Testis (tissue), 3 donors: ENCODE data around the gene QRFP. TPM values are rescaled to one million over a fixed set of nuclear protein-coding genes. Genes with fewer than 3 reads are reported as not detected.

Experiments
- DNase-seq: peaks from one replicate; pipeline ENCODE4 v3.0.0-alpha.2; 2019
- H3K27ac ChIP-seq, 2 donors: fragments of 200-600 bp; sonication (generic); one replicate each; pipeline ENCODE4 v1.5.1; 2019
- H3K27me3 ChIP-seq: fragments of 200-600 bp; sonication (generic); one replicate; pipeline ENCODE4 v1.5.1; 2019
- H3K36me3 ChIP-seq: fragments of 200-600 bp; sonication (generic); one replicate; pipeline ENCODE4 v1.5.1; 2017; ENCODE audit warnings: low read depth; ENCODE audit errors: missing control alignments
- H3K4me1 ChIP-seq: fragments of 200-600 bp; sonication (generic); one replicate; pipeline ENCODE4 v1.5.1; 2019
- H3K4me3 ChIP-seq, 2 donors: fragments of 200-600 bp; sonication (generic); one replicate each; pipeline ENCODE4 v1.5.1; 2017 to 2019
- H3K9me3 ChIP-seq: fragments of 200-600 bp; sonication (generic); one replicate; pipeline ENCODE4 v1.5.1; 2017
- CTCF ChIP-seq, 3 experiments: fragments of 450-650 bp in 2 of 3; fragments of 200-600 bp in 1 of 3; sonication (generic) in 1 of 3; IDR thresholded peaks; one replicate each; pipeline ENCODE4 v1.5.1; 2016 to 2019; ENCODE audit warnings: antibody characterized with exemption in 3 of 3, mild to moderate bottlenecking in 2 of 3, moderate library complexity in 1 of 3
- POLR2A ChIP-seq: fragments of 450-650 bp; IDR thresholded peaks from one replicate; pipeline ENCODE4 v1.6.1; 2017; ENCODE audit warnings: antibody characterized with exemption, mild to moderate bottlenecking, moderate library complexity
- WGBS, 2 donors: methylation state at CpG; one replicate each; pipeline ENCODE4 v1.1.5; 2018; 5-methylcytosine and 5-hydroxymethylcytosine counted together
- intact Hi-C: fragments of 100-400 bp; cut with DNase I; formaldehyde crosslinking; loops from one replicate; pipeline ENCODE4 v1.15.1; 2023; ENCODE audit warnings: low total_unique reads
- polyA plus RNA-seq: library from polyadenylated mRNA; stranded (reverse); fragments of 350-450 nt; fragmentation: Illumina TruSeq; extraction: RNeasy Lipid Tissue Mini Kit (QIAGEN cat#74804); gene quantifications from one replicate; pipeline ENCODE4 v1.2.3, GENCODE V29; 2014; ENCODE audit warnings: low read depth, low replicate concordance; ENCODE audit not compliant: insufficient read depth
- total RNA-seq, 2 donors: library from RNA; depleted of rRNA; stranded (reverse); fragments of >200 nt; gene quantifications; one replicate each; pipeline ENCODE4 v1.2.3, GENCODE V29; 2016

The QRFP gene
- total and polyA plus RNA-seq, 3 donors from 2014 or later = 0.24 TPM; not detected in 2

- no peaks in the 10 kb centered on the region for H3K27me3 ChIP-seq
- 87 to 96% methylated on average over 9 to 10 of the region's 10 CpGs for WGBS, 2 donors
- H3K4me3 ChIP-seq = no peak overlapping the region
- no peak for DNase-seq
- TF ChIP-seq CTCF (IDR thresholded peaks at IDR 0.05) (no peak), POLR2A (no peak)
- no peaks in the 10 kb centered on the region for H3K9me3 ChIP-seq
- no peak overlapping the region for H3K27ac ChIP-seq
- intact Hi-C loops = no loop called here
- peaks cover 10% of the 10 kb centered on the region for H3K4me1 ChIP-seq
- H3K36me3 ChIP-seq = no peaks in the 10 kb centered on the region
Observed at GRCh38 chr9:130927338-130927737, 30.7 kb upstream of the QRFP start.

GRCh38 chr9:130925050-130925678 lies 28.6 kb upstream of the QRFP start:
- 74 to 89% methylated on average over 3 to 19 of the region's 19 CpGs for WGBS, 2 donors

GRCh38 chr9:130924448-130924788 lies 27.8 kb upstream of the QRFP start:
- no peaks in the 10 kb centered on the region for H3K27me3 ChIP-seq
- no peak overlapping the region for H3K27ac ChIP-seq
- intact Hi-C loops = no loop called here
- no peaks in the 10 kb centered on the region for H3K9me3 ChIP-seq
- H3K36me3 ChIP-seq = no peaks in the 10 kb centered on the region
- 94 to 95% methylated on average over 4 to 10 of the region's 10 CpGs for WGBS, 2 donors
- TF ChIP-seq POLR2A (no peak), CTCF (IDR thresholded peaks at IDR 0.05) (no peak)
- H3K4me1 ChIP-seq = peaks cover 17% of the 10 kb centered on the region
- DNase-seq = no peak
- no peak overlapping the region for H3K4me3 ChIP-seq

More at GRCh38 chr9:130925050-130925678, 28.6 kb upstream of the QRFP start:
- TF ChIP-seq POLR2A = no peak
- no peak for TF ChIP-seq CTCF (IDR thresholded peaks at IDR 0.05)
- Histone ChIP-seq H3K9me3 (no peaks in the 10 kb centered on the region), H3K4me1 (peaks cover 17% of the 10 kb centered on the region), H3K27ac (no peak overlapping the region), H3K27me3 (no peaks in the 10 kb centered on the region), H3K4me3 (no peak overlapping the region), H3K36me3 (no peaks in the 10 kb centered on the region)
- DNase-seq = no peak
- intact Hi-C loops = no loop called here

GRCh38 chr9:130923611-130924447 lies 27.2 kb upstream of the QRFP start:
- H3K27me3 ChIP-seq = no peaks in the 10 kb centered on the region
- intact Hi-C loops = no loop called here

More at GRCh38 chr9:130923611-130924447, 27.2 kb upstream of the QRFP start:
- peaks cover 17% of the 10 kb centered on the region for H3K4me1 ChIP-seq
- 91% methylated on average over 40 of the region's 42 CpGs; no CpG with 5 or more reads in 1 of the 2 donors for WGBS, 2 donors
- no peak overlapping the region for H3K27ac ChIP-seq
- H3K9me3 ChIP-seq = no peaks in the 10 kb centered on the region
- no peaks in the 10 kb centered on the region for H3K36me3 ChIP-seq
- no peak for DNase-seq
- TF ChIP-seq CTCF (IDR thresholded peaks at IDR 0.05) (no peak), POLR2A (no peak)
- no peak overlapping the region for H3K4me3 ChIP-seq
